Measurements from ENCODE around the gene MDK.
A peak's percentile ranks its signal among the peaks of the same experiment; 100 is the strongest.

MDK gene

GRCh38 chr11:46420513-46420912, 39.0 kb downstream of the MDK start:
- Histone ChIP-seq H3K27ac (no peak overlapping the region), H3K9ac (ENCODE audit: insufficient read length) (no peak overlapping the region), H3K9me3 (ENCODE audit: low read depth, low read length) (no peaks in the 10 kb centered on the region), H3K36me3 (ENCODE audit: insufficient read depth, low read length) (peaks cover 11% of the 10 kb centered on the region), H3K4me3 (no peak overlapping the region)
- TF ChIP-seq POLR2AphosphoS5 (IDR thresholded peaks at IDR 0.05; ENCODE audit: borderline replicate concordance, low read depth, low read length) (no peak), EZH2 (IDR thresholded peaks at IDR 0.05) (no peak), FOXP2 (optimal IDR thresholded peaks at IDR 0.05; ENCODE audit: control extremely low read depth, extremely low read length, insufficient read depth) (no peak)
- no peak for DNase-seq (ENCODE audit: low read depth, low spot score)

GRCh38 chr11:46421257-46421880, 39.9 kb downstream of the MDK start:
- Histone ChIP-seq H3K27ac (no peak overlapping the region), H3K36me3 (ENCODE audit: insufficient read depth, low read length) (peaks cover 8% of the 10 kb centered on the region), H3K4me3 (no peak overlapping the region), H3K9me3 (ENCODE audit: low read depth, low read length) (no peaks in the 10 kb centered on the region), H3K9ac (ENCODE audit: insufficient read length) (no peak overlapping the region)
- no peak for DNase-seq (ENCODE audit: low read depth, low spot score)
- no peak for TF ChIP-seq EZH2 (IDR thresholded peaks at IDR 0.05)
- TF ChIP-seq FOXP2 (optimal IDR thresholded peaks at IDR 0.05; ENCODE audit: control extremely low read depth, extremely low read length, insufficient read depth) = no peak
- TF ChIP-seq POLR2AphosphoS5 (IDR thresholded peaks at IDR 0.05; ENCODE audit: borderline replicate concordance, low read depth, low read length) = no peak

GRCh38 chr11:46422588-46422987, 41.1 kb downstream of the MDK start:
- H3K36me3 ChIP-seq (ENCODE audit: insufficient read depth, low read length) = peaks cover 4% of the 10 kb centered on the region
- DNase-seq (ENCODE audit: low read depth, low spot score) = no peak
- H3K9ac ChIP-seq (ENCODE audit: insufficient read length) = no peak overlapping the region
- no peak overlapping the region for H3K27ac ChIP-seq
- no peak overlapping the region for H3K4me3 ChIP-seq
- no peaks in the 10 kb centered on the region for H3K9me3 ChIP-seq (ENCODE audit: low read depth, low read length)
- TF ChIP-seq FOXP2 (optimal IDR thresholded peaks at IDR 0.05; ENCODE audit: control extremely low read depth, extremely low read length, insufficient read depth) = no peak
- TF ChIP-seq POLR2AphosphoS5 (IDR thresholded peaks at IDR 0.05; ENCODE audit: borderline replicate concordance, low read depth, low read length) = no peak
- no peak for TF ChIP-seq EZH2 (IDR thresholded peaks at IDR 0.05)

GRCh38 chr11:46426233-46426991, 44.9 kb downstream of the MDK start:
- TF ChIP-seq FOXP2 (optimal IDR thresholded peaks at IDR 0.05; ENCODE audit: control extremely low read depth, extremely low read length, insufficient read depth) (no peak), EZH2 (IDR thresholded peaks at IDR 0.05) (no peak), POLR2AphosphoS5 (IDR thresholded peaks at IDR 0.05; ENCODE audit: borderline replicate concordance, low read depth, low read length) (no peak)
- Histone ChIP-seq H3K36me3 (ENCODE audit: insufficient read depth, low read length) (peaks cover 5% of the 10 kb centered on the region), H3K27ac (peak overlapping the region; percentile 74; the same call in 1 of the 2 replicates), H3K9ac (ENCODE audit: insufficient read length) (no peak overlapping the region), H3K9me3 (ENCODE audit: low read depth, low read length) (no peaks in the 10 kb centered on the region), H3K4me3 (peak overlapping the region; percentile 61; the same call in 1 of the 2 replicates)
- DNase-seq (ENCODE audit: low read depth, low spot score) = no peak

GRCh38 chr11:46427364-46427763, 45.9 kb downstream of the MDK start:
- peak; percentile 98 for DNase-seq (ENCODE audit: low read depth, low spot score)

GRCh38 chr11:46429717-46430116, 48.2 kb downstream of the MDK start:
- peaks cover 19% of the 10 kb centered on the region for H3K36me3 ChIP-seq (ENCODE audit: insufficient read depth, low read length)

More at GRCh38 chr11:46427364-46427763, 45.9 kb downstream of the MDK start:
- Histone ChIP-seq H3K9ac (ENCODE audit: insufficient read length) (no peak overlapping the region), H3K9me3 (ENCODE audit: low read depth, low read length) (no peaks in the 10 kb centered on the region), H3K27ac (peak overlapping the region; percentile 74), H3K4me3 (peak overlapping the region; percentile 61), H3K36me3 (ENCODE audit: insufficient read depth, low read length) (peaks cover 4% of the 10 kb centered on the region)
- TF ChIP-seq EZH2 (IDR thresholded peaks at IDR 0.05) (no peak), POLR2AphosphoS5 (IDR thresholded peaks at IDR 0.05; ENCODE audit: borderline replicate concordance, low read depth, low read length) (peak; percentile 58; the same call in 1 of the 2 replicates), FOXP2 (optimal IDR thresholded peaks at IDR 0.05; ENCODE audit: control extremely low read depth, extremely low read length, insufficient read depth) (no peak)

GRCh38 chr11:46431211-46431610, 49.7 kb downstream of the MDK start:
- no peak overlapping the region for H3K4me3 ChIP-seq
- H3K9me3 ChIP-seq (ENCODE audit: low read depth, low read length) = no peaks in the 10 kb centered on the region
- no peak for DNase-seq (ENCODE audit: low read depth, low spot score)
- no peak overlapping the region for H3K27ac ChIP-seq
- TF ChIP-seq POLR2AphosphoS5 (IDR thresholded peaks at IDR 0.05; ENCODE audit: borderline replicate concordance, low read depth, low read length) (no peak), EZH2 (IDR thresholded peaks at IDR 0.05) (no peak), FOXP2 (optimal IDR thresholded peaks at IDR 0.05; ENCODE audit: control extremely low read depth, extremely low read length, insufficient read depth) (no peak)
- no peak overlapping the region for H3K9ac ChIP-seq (ENCODE audit: insufficient read length)
- peaks cover 21% of the 10 kb centered on the region for H3K36me3 ChIP-seq (ENCODE audit: insufficient read depth, low read length)

More at GRCh38 chr11:46429717-46430116, 48.2 kb downstream of the MDK start:
- DNase-seq (ENCODE audit: low read depth, low spot score) = no peak
- H3K4me3 ChIP-seq = peak overlapping the region; percentile 44
- H3K9me3 ChIP-seq (ENCODE audit: low read depth, low read length) = no peaks in the 10 kb centered on the region
- TF ChIP-seq POLR2AphosphoS5 (IDR thresholded peaks at IDR 0.05; ENCODE audit: borderline replicate concordance, low read depth, low read length) (no peak), EZH2 (IDR thresholded peaks at IDR 0.05) (no peak), FOXP2 (optimal IDR thresholded peaks at IDR 0.05; ENCODE audit: control extremely low read depth, extremely low read length, insufficient read depth) (no peak)
- H3K27ac ChIP-seq = peak overlapping the region; percentile 91
- peak overlapping the region; percentile 54 for H3K9ac ChIP-seq (ENCODE audit: insufficient read length)
